Thymus (tissue), 11 donors: ENCODE results near the gene STAT5B. TPM values are rescaled to one million over a fixed set of nuclear protein-coding genes. Genes with fewer than 3 reads are reported as not detected.
"Not testable (repeated sequence)": the region's sequence is repeated elsewhere in the genome, so short reads cannot be mapped to it uniquely, and the experiment has no call there.

Experiments used
- DNase-seq, 9 donors: peaks; one replicate each; pipeline ENCODE4 v3.0.0-alpha.2; 2013; ENCODE audit warnings: low spot score in 9 of 9, low read depth in 6 of 9, missing footprints in 1 of 9
- H3K27ac ChIP-seq, 2 donors: one replicate each; pipeline ENCODE4 v1.5.1; 2013; ENCODE audit warnings: control low read depth in 1 of 2, low read depth in 1 of 2, low read length in 1 of 2, mild to moderate bottlenecking in 1 of 2, moderate library complexity in 1 of 2
- H3K27me3 ChIP-seq, 2 donors: one replicate each; pipeline ENCODE4 v1.5.1; 2013; ENCODE audit warnings: low read length in 1 of 2; ENCODE audit not compliant: control insufficient read depth in 2 of 2, insufficient read depth in 1 of 2
- H3K36me3 ChIP-seq, 2 donors: one replicate each; pipeline ENCODE4 v1.5.1; 2013; ENCODE audit warnings: low read length in 1 of 2, mild to moderate bottlenecking in 1 of 2, moderate library complexity in 1 of 2; ENCODE audit not compliant: control insufficient read depth in 2 of 2, insufficient read depth in 2 of 2
- H3K4me1 ChIP-seq, 2 donors: one replicate each; pipeline ENCODE4 v1.5.1; 2013; ENCODE audit warnings: low read length in 2 of 2; ENCODE audit not compliant: control insufficient read depth in 2 of 2, insufficient read depth in 2 of 2
- H3K4me3 ChIP-seq, 2 donors: one replicate each; pipeline ENCODE4 v1.5.1; 2013; ENCODE audit warnings: low read length in 2 of 2, control low read depth in 1 of 2, mild to moderate bottlenecking in 1 of 2
- H3K9me3 ChIP-seq, 2 donors: one replicate each; pipeline ENCODE4 v1.5.1; 2013; ENCODE audit warnings: low read length in 1 of 2, mild to moderate bottlenecking in 1 of 2; ENCODE audit not compliant: control insufficient read depth in 2 of 2, insufficient read depth in 1 of 2
- WGBS: extraction: QIAGEN DNeasy Blood & Tissue Kit; methylation state at CpG from one replicate; pipeline ENCODE4 v1.1.7; 2013; 5-methylcytosine and 5-hydroxymethylcytosine counted together
- polyA plus RNA-seq: library from polyadenylated mRNA; stranded (reverse); fragments of 200-250 nt; gene quantifications from one replicate; pipeline ENCODE4 v1.2.3, GENCODE V29; 2013
- total RNA-seq: library from RNA; stranded (reverse); fragments of 120-200 nt; gene quantifications from one replicate; pipeline ENCODE4 v1.2.4, GENCODE V29; 2013
- donor health status: healthy.

STAT5B gene
- total and polyA plus RNA-seq, 2 donors, result 40.9 to 51.6 TPM

DNA sequence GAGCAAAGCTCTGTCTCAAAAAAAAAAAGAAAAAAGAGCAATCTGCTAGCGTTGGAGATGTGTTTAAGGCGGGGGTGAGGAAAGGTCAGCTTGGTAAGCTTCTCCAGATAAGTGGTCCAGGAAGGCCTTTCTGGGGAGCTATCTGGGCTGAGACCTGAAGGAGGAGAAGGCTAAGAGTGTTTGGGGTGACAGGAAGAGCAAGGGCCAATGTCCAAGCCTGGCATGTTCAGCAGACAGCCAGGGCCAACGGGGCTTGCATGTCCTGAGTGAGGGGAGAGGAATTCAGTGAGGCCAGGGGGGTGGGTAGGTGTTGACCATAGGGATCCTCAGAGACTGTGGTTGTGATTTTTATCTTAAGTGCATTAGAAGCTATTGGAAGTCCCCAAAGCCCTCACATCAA lies 27.5 kb upstream of the STAT5B start:
- 97% methylated on average over 3 of the region's 3 CpGs for WGBS
- no peak for DNase-seq

DNA sequence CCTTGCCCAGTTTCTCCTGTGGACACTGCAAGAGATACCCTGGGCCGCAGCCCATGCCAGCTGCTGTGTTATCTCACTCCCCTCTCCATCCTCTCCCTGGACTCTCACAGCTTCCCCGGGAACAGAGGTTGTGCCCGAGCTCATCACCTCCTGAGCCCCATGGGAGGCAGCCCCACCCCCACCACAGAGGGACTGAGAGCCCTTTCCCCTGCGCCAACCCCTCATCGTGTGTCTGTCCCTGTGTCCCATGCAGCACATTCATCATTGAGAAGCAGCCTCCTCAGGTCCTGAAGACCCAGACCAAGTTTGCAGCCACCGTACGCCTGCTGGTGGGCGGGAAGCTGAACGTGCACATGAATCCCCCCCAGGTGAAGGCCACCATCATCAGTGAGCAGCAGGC lies 24.8 kb upstream of the STAT5B start:
- no peaks in the 10 kb centered on the region for H3K27me3 ChIP-seq
- H3K4me1 ChIP-seq, result peaks cover 0 to 7% of the 10 kb centered on the region in 2 donors
- no peak overlapping the region for H3K4me3 ChIP-seq
- H3K27ac ChIP-seq, result no peak overlapping the region
- no peaks in the 10 kb centered on the region for H3K9me3 ChIP-seq
- whole genome bisulfite sequencing, result 98% methylated on average over 9 of the region's 9 CpGs
- no peak for DNase-seq
- peaks cover 23 to 60% of the 10 kb centered on the region in 2 donors for H3K36me3 ChIP-seq

More for the DNA sequence above, 27.5 kb upstream of the STAT5B start:
- H3K4me3 ChIP-seq, result no peak overlapping the region
- H3K36me3 ChIP-seq, result peaks cover 32 to 72% of the 10 kb centered on the region in 2 donors
- peaks cover 0 to 30% of the 10 kb centered on the region in 2 donors for H3K4me1 ChIP-seq
- H3K27me3 ChIP-seq, result no peaks in the 10 kb centered on the region
- H3K27ac ChIP-seq, result no peak overlapping the region
- H3K9me3 ChIP-seq, result peaks cover 0 to 3% of the 10 kb centered on the region in 2 donors

DNA sequence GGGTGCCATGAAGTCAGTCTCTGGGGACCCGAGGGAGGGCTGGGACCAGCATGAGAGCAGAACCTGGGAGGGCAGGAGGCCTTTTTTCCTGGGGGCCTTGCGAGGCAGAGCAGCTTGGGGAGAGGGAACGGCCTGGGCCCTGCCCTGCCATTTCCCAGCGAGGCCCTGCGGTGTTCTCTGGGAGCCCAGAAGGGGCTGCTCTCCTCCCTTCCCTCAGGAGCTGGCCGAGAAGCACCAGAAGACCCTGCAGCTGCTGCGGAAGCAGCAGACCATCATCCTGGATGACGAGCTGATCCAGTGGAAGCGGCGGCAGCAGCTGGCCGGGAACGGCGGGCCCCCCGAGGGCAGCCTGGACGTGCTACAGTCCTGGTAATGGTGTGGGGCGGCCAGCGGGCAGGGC lies 23.7 kb upstream of the STAT5B start:
- H3K27ac ChIP-seq, H3K4me1 ChIP-seq, H3K4me3 ChIP-seq, H3K9me3 ChIP-seq, DNase-seq, H3K27me3 ChIP-seq: not testable (repeated sequence)
- WGBS, result 100% methylated on average over 2 of the region's 17 CpGs
- H3K36me3 ChIP-seq, result peaks cover 20 to 63% of the 10 kb centered on the region in 2 donors

DNA sequence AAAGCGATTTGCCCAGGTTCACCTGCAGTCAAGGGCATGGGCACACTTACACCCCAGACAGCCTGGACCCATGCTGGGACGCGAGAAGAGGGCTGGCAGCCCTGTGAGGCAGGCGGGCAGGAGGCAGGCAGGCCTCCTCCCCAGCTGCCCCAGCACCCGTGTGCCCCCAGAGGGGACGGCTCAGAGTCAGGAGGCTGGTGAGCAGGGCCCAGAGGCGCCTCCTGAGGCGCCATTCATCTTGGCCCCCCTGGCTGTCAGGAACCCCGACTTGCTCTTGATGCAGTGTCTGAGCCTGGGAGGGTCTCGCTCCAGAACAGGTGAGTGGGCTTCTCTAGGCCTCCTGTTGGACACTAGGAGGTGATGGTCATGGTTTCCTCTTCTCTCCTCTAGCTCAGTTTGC lies 23.2 kb upstream of the STAT5B start:
- not testable (repeated sequence) for H3K9me3 ChIP-seq, H3K27me3 ChIP-seq, H3K4me1 ChIP-seq, H3K4me3 ChIP-seq, DNase-seq, H3K27ac ChIP-seq
- 96% methylated on average over 10 of the region's 10 CpGs for WGBS
- H3K36me3 ChIP-seq, result peaks cover 15 to 64% of the 10 kb centered on the region in 2 donors

DNA sequence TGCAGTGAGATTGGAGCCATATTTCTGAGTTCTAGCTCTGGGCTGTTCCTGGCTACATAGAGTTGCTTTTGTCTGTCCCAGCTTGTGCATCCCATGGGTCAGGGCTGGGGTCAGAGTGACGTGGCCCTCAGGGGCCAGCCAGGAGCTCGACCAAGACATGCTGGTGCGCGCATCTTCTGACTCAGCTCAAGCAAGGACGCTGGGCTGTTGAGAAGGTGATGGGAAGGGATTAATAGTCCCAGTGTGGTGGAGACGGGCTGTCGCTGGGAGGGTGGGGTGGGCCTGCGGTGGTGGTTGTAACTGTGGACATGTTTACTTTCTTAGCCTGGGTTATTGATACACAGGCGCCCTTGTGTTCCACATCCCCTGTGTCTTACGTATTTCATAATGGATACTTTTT lies 21.6 kb upstream of the STAT5B start:
- H3K4me3 ChIP-seq, H3K27me3 ChIP-seq, DNase-seq, H3K27ac ChIP-seq, H3K9me3 ChIP-seq, H3K4me1 ChIP-seq: not testable (repeated sequence)
- H3K36me3 ChIP-seq, result peaks cover 20 to 58% of the 10 kb centered on the region in 2 donors
- 94% methylated on average over 10 of the region's 10 CpGs for WGBS

DNA sequence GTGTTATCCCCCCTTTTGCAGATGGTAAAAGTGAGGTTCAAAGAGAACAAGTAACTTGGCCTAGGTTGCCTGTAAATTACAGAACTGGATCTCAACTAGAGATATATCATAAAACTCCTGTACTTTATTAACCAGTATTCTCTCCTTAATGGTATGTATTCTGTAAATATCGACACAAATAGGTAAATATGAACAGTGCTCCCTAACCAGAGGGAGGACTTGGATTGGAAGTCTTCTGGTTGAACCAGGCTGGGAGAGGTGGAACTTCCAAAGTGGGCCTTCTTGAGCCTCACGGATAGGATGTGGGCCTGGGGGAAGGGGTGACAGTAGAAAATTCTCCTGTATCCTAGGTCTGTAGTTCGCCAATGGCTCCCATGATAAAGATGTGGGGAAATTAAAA lies 19.8 kb upstream of the STAT5B start:
- Histone ChIP-seq H3K27ac (no peak overlapping the region), H3K36me3 (peaks cover 14 to 49% of the 10 kb centered on the region in 2 donors)
- 97% methylated on average over 3 of the region's 3 CpGs for WGBS

DNA sequence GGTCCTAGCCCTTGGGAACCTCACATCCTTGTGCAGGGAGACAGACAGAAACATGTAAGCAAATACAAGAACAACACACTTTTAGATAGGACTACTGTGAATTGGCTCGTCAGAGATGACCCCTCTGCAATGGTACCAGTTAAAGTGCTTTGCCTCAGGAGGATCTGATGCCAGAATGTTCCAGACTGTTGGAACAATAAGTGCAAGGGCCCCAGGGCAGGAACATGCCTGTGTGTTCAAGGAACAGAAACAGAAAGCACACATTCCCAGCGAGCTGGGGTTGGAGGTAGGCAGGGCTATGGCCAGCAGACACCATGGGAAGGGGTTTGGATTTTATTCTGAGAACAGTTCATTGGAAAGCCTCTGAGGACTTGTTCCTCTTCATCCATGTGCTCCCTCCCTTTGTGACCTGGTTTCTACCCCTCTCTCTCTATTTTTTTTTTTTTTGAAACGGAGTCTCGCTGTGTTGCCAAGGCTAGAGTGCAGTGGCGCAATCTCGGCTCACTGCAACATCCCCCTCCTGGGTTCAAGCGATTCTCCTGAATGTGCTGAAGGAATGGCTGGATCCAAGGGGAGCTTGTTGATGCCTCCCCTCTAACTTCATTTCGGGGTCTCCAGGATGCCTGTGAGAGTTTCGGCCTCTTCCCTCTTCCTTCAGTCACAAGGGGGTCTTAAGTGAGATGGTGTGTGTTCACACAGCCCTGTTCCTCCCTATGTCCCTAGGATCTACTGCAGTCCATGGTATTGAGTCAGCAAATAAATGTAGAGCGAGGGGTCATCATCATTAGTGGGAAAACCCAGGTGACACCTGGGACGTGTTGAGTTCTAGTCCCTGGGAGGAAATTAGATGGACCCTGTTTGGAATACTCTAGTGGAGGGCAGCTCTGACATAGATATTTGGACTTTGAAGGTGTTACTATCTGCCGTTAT lies 18.5 kb upstream of the STAT5B start:
- peaks cover 13 to 54% of the 10 kb centered on the region in 2 donors for H3K36me3 ChIP-seq
- H3K9me3 ChIP-seq, result no peaks in the 10 kb centered on the region
- DNase-seq, result no peak
- H3K27ac ChIP-seq, result no peak overlapping the region
- H3K27me3 ChIP-seq, result no peaks in the 10 kb centered on the region
- WGBS, result 96% methylated on average over 12 of the region's 12 CpGs
- H3K4me1 ChIP-seq, result peaks cover 0 to 14% of the 10 kb centered on the region in 2 donors
- H3K4me3 ChIP-seq, result no peak overlapping the region

More for the DNA sequence above, 19.8 kb upstream of the STAT5B start:
- no peak for DNase-seq
- Histone ChIP-seq H3K9me3 (no peaks in the 10 kb centered on the region), H3K4me1 (peaks cover 0 to 2% of the 10 kb centered on the region in 2 donors), H3K27me3 (no peaks in the 10 kb centered on the region), H3K4me3 (no peak overlapping the region)

DNA sequence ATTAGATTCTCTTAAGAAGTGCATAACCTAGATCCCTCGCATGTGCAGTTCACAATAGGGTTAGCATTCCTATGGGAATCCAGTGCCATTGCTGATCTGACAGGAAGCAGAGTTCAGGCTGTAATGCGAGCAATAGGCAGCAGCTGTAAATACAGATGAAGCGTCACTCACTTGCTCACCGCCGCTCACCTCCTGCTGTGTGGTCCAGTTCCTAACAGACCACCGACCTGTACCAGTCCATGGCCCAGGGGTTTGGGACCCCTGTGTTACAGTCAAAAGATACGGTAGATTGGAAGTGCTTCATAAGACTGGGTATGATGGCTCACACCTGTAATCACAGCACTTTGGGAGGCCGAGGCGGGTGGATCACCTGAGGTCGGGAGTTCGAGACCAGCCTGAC lies 14.9 kb upstream of the STAT5B start:
- no peak overlapping the region for H3K4me3 ChIP-seq
- peaks cover 26 to 46% of the 10 kb centered on the region in 2 donors for H3K4me1 ChIP-seq
- peaks cover 2 to 18% of the 10 kb centered on the region in 2 donors for H3K27me3 ChIP-seq
- DNase-seq, result no peak
- H3K36me3 ChIP-seq, result peaks cover 8 to 40% of the 10 kb centered on the region in 2 donors
- H3K27ac ChIP-seq, result no peak overlapping the region
- peaks cover 0 to 11% of the 10 kb centered on the region in 2 donors for H3K9me3 ChIP-seq
- WGBS, result 96% methylated on average over 11 of the region's 11 CpGs

DNA sequence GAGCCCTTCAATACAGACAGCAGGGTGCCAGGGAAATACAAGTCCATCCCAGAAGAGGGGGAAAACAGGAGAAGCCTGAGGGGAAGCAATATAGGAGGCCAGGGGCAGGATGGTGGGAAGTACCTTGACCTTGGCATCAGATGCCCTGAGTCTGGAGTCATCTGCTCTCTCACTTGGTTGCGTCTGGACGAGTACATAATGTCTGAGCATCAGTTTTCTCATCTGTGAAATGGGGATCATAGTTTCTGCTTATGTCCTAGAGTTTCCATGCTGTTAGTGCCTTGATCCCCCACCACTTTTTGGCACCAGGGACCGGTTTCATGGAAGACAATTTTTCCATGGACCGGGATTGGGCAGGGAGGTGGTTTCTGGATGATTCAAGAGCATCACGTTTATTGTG lies 14.4 kb upstream of the STAT5B start:
- H3K9me3 ChIP-seq, result peaks cover 0 to 11% of the 10 kb centered on the region in 2 donors
- WGBS, result 97% methylated on average over 5 of the region's 5 CpGs
- H3K4me3 ChIP-seq, result no peak overlapping the region
- peaks cover 27 to 48% of the 10 kb centered on the region in 2 donors for H3K4me1 ChIP-seq
- H3K27me3 ChIP-seq, result peaks cover 2 to 18% of the 10 kb centered on the region in 2 donors
- DNase-seq, result no peak
- H3K27ac ChIP-seq, result no peak overlapping the region
- H3K36me3 ChIP-seq, result peaks cover 8 to 35% of the 10 kb centered on the region in 2 donors
